OCI-LY1 (cell line): ENCODE results near the gene LY9.

Source experiments
- EZH2 ChIP-seq: fragments of 200-600 bp; sonication (generic), shearing (Covaris generic); IDR thresholded peaks from 2 replicates; pipeline ENCODE4 v1.8.0; 2017; ENCODE audit warnings: borderline replicate concordance, mixed run types, mild to moderate bottlenecking, antibody characterized with exemption, low read length, moderate library complexity, mixed read lengths
- TF ChIP-seq, protein P1 (sequence below): fragments of 200-600 bp; sonication (generic), shearing (Covaris generic); IDR thresholded peaks from 2 replicates; pipeline ENCODE4 v1.5.1; 2017; ENCODE audit warnings: mild to moderate bottlenecking, antibody characterized with exemption, low read length, moderate library complexity, mixed read lengths

DNA sequence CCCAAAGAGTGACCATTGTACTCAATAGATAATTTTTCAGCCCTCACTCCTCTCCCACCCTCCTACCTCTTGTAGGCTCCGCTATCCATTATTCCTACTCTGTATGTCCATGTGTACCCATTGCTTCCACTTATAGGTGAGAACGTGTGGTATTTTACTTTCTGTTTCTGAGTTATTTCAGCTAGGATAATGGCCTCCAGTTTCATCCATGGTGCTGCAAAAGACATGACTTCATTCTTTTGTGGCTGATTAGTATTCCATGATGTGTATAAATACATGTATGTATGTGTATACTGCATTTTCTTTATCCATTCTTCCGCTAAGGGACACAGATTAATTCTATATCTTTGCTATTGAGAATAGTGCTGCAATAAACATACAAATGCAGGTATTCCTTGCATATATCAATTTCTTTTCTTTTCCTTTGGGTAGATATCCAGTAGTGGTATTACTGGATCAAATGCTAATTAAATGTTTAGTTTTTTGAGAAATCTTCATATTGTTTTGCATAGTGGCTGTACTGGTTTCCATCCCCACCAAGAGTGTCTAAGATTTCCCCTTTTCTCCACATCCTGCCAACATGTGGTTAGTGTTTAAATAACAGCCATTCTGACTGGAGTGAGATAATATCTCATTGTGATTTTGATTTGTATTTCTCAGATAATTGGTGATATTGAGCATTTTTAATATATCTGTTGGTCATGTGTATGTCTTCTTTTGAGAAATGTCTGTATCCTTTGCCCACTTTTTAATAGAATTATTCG lies 4.9 kb downstream of the LY9 start:
- TF ChIP-seq EZH2, result no peak
- TF ChIP-seq, protein P1, sequence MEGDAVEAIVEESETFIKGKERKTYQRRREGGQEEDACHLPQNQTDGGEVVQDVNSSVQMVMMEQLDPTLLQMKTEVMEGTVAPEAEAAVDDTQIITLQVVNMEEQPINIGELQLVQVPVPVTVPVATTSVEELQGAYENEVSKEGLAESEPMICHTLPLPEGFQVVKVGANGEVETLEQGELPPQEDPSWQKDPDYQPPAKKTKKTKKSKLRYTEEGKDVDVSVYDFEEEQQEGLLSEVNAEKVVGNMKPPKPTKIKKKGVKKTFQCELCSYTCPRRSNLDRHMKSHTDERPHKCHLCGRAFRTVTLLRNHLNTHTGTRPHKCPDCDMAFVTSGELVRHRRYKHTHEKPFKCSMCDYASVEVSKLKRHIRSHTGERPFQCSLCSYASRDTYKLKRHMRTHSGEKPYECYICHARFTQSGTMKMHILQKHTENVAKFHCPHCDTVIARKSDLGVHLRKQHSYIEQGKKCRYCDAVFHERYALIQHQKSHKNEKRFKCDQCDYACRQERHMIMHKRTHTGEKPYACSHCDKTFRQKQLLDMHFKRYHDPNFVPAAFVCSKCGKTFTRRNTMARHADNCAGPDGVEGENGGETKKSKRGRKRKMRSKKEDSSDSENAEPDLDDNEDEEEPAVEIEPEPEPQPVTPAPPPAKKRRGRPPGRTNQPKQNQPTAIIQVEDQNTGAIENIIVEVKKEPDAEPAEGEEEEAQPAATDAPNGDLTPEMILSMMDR, result no peak
